ENCODE data around the gene ELOA2.

ELOA2 gene

GRCh38 chr18:47035156-47035671 is at the start of gene ELOA2:
Gene ELOA2, minus strand, starts transcription at chr18:47035621. Its CDS starts 357 bp downstream, at chr18:47035264.
- H3K4me3 ChIP-seq (ENCODE audit: low read depth, low read length) = no peak within 1 kb of the TSS
- no peak for TF ChIP-seq CTCF (IDR thresholded peaks at IDR 0.05; ENCODE audit: borderline replicate concordance, insufficient read depth, low read depth, low read length)

GRCh38 chr18:47081578-47081977 is 46.2 kb upstream of the ELOA2 start:
- no peak for TF ChIP-seq CTCF (IDR thresholded peaks at IDR 0.05; ENCODE audit: borderline replicate concordance, insufficient read depth, low read depth, low read length)
- H3K4me3 ChIP-seq (ENCODE audit: low read depth, low read length) = no peak overlapping the region

GRCh38 chr18:47080872-47081271 is 45.5 kb upstream of the ELOA2 start:
- no peak for TF ChIP-seq CTCF (IDR thresholded peaks at IDR 0.05; ENCODE audit: borderline replicate concordance, insufficient read depth, low read depth, low read length)
- H3K4me3 ChIP-seq (ENCODE audit: low read depth, low read length) = no peak overlapping the region

- no peak overlapping the region for H3K4me3 ChIP-seq (ENCODE audit: low read depth, low read length)
- no peak for TF ChIP-seq CTCF (IDR thresholded peaks at IDR 0.05; ENCODE audit: borderline replicate concordance, insufficient read depth, low read depth, low read length)
These were observed 41.7 kb upstream of the ELOA2 start for GRCh38 chr18:47077111-47077510.

- no peak overlapping the region for H3K4me3 ChIP-seq (ENCODE audit: low read depth, low read length)
These were observed 39.9 kb upstream of the ELOA2 start for GRCh38 chr18:47075098-47075883.

GRCh38 chr18:47067648-47068047 is 32.2 kb upstream of the ELOA2 start:
- TF ChIP-seq CTCF (IDR thresholded peaks at IDR 0.05; ENCODE audit: borderline replicate concordance, insufficient read depth, low read depth, low read length) = no peak
- H3K4me3 ChIP-seq (ENCODE audit: low read depth, low read length) = no peak overlapping the region

More at GRCh38 chr18:47075098-47075883, 39.9 kb upstream of the ELOA2 start:
- TF ChIP-seq CTCF (IDR thresholded peaks at IDR 0.05; ENCODE audit: borderline replicate concordance, insufficient read depth, low read depth, low read length) = no peak

GRCh38 chr18:47063096-47063495 is 27.7 kb upstream of the ELOA2 start:
- TF ChIP-seq CTCF (IDR thresholded peaks at IDR 0.05; ENCODE audit: borderline replicate concordance, insufficient read depth, low read depth, low read length) = no peak
- no peak overlapping the region for H3K4me3 ChIP-seq (ENCODE audit: low read depth, low read length)
